Right atrium auricular region (tissue), 2 donors: ENCODE data around the gene SPRED2. TPM values are rescaled to one million over a fixed set of nuclear protein-coding genes. Genes with fewer than 3 reads are reported as not detected.

Experiments used
- DNase-seq: peaks from one replicate; pipeline ENCODE4 v3.0.0-alpha.2; 2019; ENCODE audit warnings: low spot score
- H3K27ac ChIP-seq, 2 donors: fragments of 200-600 bp; sonication (generic); 1 replicate in 1 of 2; 2 replicates in 1 of 2; pipeline ENCODE4 v1.5.1; 2016 to 2019
- H3K27me3 ChIP-seq, 2 donors: fragments of 200-600 bp; sonication (generic); one replicate each; pipeline versions ENCODE4 v1.5.1 to v1.6.0; 2017 to 2019
- H3K36me3 ChIP-seq: fragments of 200-600 bp; sonication (generic); one replicate; pipeline ENCODE4 v1.5.1; 2016
- H3K4me1 ChIP-seq, 2 donors: fragments of 200-600 bp; sonication (generic); one replicate each; pipeline versions ENCODE4 v1.5.1 to v1.6.0; 2017 to 2019
- H3K4me3 ChIP-seq, 2 donors: fragments of 200-600 bp; sonication (generic); 1 replicate in 1 of 2; 2 replicates in 1 of 2; pipeline ENCODE4 v1.5.1; 2017 to 2019; ENCODE audit warnings: mild to moderate bottlenecking in 1 of 2, moderate library complexity in 1 of 2
- H3K9me3 ChIP-seq, 2 donors: fragments of 200-600 bp; sonication (generic); one replicate each; pipeline ENCODE4 v1.5.1; 2019
- total RNA-seq, 2 donors: library from RNA; depleted of rRNA; stranded (reverse); fragments of >200 nt; gene quantifications; one replicate each; pipeline ENCODE4 v1.1.0, GENCODE V29; 2016
- TF ChIP-seq, protein P1 (sequence below), 2 donors: fragments of 200-600 bp; sonication (generic); IDR thresholded peaks; one replicate each; pipeline ENCODE4 v1.5.1; 2019; ENCODE audit warnings: antibody characterized with exemption in 2 of 2

Gene SPRED2
- total RNA-seq, 2 donors from 2014 or later = 14.7 to 17.3 TPM

DNA sequence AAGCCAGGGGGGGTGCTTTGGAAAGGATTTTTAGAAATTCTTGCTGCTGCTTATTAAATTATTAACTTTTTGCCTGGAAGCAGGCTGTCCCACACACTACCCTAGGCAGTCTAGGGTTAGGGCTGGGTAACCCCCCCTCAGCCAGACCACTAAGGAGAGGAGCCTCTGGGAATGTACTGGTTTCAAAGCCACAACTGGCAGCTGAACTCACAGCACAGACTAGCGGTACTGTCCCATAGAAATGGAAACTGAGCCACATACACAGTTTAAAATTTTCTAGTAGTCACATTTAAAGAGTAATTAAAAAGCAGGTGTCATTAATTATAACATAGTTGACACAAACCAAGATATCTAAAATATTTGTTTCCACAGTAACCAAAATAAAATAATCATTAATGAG lies 50.1 kb downstream of the SPRED2 start:
- peak overlapping the region in 1 of 2 donors; percentile 74 for H3K27ac ChIP-seq
- DNase-seq = no peak
- H3K4me3 ChIP-seq = no peak overlapping the region
- H3K27me3 ChIP-seq = no peaks in the 10 kb centered on the region
- no peaks in the 10 kb centered on the region for H3K9me3 ChIP-seq
- peaks cover 0 to 66% of the 10 kb centered on the region in 2 donors for H3K4me1 ChIP-seq
- TF ChIP-seq, protein P1, sequence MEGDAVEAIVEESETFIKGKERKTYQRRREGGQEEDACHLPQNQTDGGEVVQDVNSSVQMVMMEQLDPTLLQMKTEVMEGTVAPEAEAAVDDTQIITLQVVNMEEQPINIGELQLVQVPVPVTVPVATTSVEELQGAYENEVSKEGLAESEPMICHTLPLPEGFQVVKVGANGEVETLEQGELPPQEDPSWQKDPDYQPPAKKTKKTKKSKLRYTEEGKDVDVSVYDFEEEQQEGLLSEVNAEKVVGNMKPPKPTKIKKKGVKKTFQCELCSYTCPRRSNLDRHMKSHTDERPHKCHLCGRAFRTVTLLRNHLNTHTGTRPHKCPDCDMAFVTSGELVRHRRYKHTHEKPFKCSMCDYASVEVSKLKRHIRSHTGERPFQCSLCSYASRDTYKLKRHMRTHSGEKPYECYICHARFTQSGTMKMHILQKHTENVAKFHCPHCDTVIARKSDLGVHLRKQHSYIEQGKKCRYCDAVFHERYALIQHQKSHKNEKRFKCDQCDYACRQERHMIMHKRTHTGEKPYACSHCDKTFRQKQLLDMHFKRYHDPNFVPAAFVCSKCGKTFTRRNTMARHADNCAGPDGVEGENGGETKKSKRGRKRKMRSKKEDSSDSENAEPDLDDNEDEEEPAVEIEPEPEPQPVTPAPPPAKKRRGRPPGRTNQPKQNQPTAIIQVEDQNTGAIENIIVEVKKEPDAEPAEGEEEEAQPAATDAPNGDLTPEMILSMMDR (IDR thresholded peaks at IDR 0.05) = no peak
- no peaks in the 10 kb centered on the region for H3K36me3 ChIP-seq

DNA sequence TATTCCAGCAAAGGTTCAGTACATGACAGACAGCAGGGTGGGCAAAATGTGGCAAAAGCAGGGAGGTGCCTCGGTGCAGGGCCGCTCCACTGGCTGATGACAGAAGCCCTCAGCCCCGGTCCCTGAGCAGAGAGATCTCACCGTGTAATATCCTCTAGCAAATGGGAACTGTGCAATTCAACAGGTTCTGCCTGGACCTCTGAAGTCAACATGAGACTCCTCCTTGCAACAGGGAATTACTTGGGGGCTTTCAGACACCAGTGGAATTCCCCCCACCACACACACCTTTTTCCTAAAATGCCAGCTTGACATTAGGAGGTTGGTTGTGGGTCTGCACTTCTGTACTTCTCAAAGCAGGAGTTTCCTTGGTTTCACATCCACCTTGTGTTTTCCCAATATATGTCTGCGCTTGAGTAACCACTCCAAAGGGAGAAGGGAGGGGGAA lies 50.8 kb downstream of the SPRED2 start:
- peaks cover 0 to 61% of the 10 kb centered on the region in 2 donors for H3K4me1 ChIP-seq
- no peak overlapping the region for H3K27ac ChIP-seq
- no peak for DNase-seq
- TF ChIP-seq, protein P1 (IDR thresholded peaks at IDR 0.05) = no peak
- H3K4me3 ChIP-seq = no peak overlapping the region
- no peaks in the 10 kb centered on the region for H3K36me3 ChIP-seq
- no peaks in the 10 kb centered on the region for H3K27me3 ChIP-seq
- no peaks in the 10 kb centered on the region for H3K9me3 ChIP-seq

DNA sequence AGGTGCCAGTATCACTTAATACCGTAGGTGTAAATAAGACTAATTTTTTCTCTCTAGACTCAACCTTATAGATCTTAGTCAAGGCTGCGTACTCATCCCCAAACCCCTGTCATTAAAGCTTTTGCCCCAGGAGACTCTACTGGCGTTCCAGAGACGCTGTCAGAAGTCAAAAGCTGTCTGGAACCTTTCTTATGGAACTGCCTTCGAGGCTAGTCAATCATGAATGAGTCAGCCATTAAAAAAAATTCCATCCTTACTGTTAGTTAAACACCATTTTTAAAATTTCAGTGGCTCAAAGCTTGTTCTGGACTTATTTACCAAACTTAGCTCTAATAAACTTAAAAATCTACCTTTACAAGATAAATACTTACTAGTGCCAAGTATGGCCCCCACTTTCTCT lies 52.1 kb downstream of the SPRED2 start:
- TF ChIP-seq, protein P1 (IDR thresholded peaks at IDR 0.05) = no peak
- H3K4me3 ChIP-seq = no peak overlapping the region
- DNase-seq = no peak
- no peaks in the 10 kb centered on the region for H3K9me3 ChIP-seq
- no peak overlapping the region for H3K27ac ChIP-seq
- peaks cover 0 to 55% of the 10 kb centered on the region in 2 donors for H3K4me1 ChIP-seq
- H3K36me3 ChIP-seq = no peaks in the 10 kb centered on the region
- no peaks in the 10 kb centered on the region for H3K27me3 ChIP-seq

DNA sequence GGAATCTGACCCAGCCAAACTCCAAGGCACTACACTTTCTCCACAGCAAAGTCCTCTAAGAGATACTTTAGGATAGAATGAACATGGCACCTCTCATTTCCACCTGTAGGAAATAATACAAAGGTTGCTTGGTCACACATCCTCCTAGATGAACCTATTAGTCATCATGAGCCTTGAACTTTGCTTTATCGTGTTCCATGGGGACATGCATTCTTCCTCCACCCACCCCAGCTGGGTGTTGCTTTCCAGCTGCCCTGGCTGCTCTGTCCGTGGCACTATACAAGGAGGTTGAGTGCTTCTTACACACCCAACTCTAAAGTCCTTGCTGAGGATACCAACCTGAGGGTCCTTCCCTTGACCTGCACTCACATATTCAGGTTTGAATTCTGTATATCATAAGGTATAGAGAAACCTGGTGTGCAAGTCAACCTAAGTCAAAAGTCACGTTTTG lies 52.7 kb downstream of the SPRED2 start:
- DNase-seq = no peak
- TF ChIP-seq, protein P1 (IDR thresholded peaks at IDR 0.05) = no peak
- H3K36me3 ChIP-seq = no peaks in the 10 kb centered on the region
- H3K4me3 ChIP-seq = no peak overlapping the region
- H3K27ac ChIP-seq = no peak overlapping the region
- no peaks in the 10 kb centered on the region for H3K27me3 ChIP-seq
- H3K9me3 ChIP-seq = no peaks in the 10 kb centered on the region
- H3K4me1 ChIP-seq = peaks cover 0 to 53% of the 10 kb centered on the region in 2 donors

DNA sequence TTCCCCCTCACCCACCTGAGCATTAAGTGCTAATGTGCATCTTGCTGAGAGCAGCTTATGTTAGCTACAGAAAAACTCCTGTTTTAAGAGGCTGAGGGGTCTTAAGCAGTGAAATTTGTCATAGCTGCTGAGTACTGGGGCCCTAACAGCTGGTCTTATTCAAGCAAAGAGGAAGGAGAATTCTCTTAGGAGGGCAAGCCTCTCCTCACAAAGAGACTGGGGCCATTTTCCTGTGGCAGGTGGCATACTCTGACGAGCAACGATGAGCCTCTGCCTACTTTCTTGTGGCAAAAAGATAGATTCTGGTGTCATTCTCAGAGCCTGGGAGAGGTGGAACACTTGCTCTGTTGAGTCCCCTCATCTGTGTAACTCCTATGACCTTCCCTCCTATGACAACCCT lies 53.2 kb downstream of the SPRED2 start:
- TF ChIP-seq, protein P1 (IDR thresholded peaks at IDR 0.05) = no peak
- H3K36me3 ChIP-seq = no peaks in the 10 kb centered on the region
- H3K4me3 ChIP-seq = no peak overlapping the region
- no peaks in the 10 kb centered on the region for H3K9me3 ChIP-seq
- no peak for DNase-seq
- H3K27me3 ChIP-seq = no peaks in the 10 kb centered on the region
- H3K4me1 ChIP-seq = peaks cover 0 to 53% of the 10 kb centered on the region in 2 donors
- H3K27ac ChIP-seq = no peak overlapping the region

DNA sequence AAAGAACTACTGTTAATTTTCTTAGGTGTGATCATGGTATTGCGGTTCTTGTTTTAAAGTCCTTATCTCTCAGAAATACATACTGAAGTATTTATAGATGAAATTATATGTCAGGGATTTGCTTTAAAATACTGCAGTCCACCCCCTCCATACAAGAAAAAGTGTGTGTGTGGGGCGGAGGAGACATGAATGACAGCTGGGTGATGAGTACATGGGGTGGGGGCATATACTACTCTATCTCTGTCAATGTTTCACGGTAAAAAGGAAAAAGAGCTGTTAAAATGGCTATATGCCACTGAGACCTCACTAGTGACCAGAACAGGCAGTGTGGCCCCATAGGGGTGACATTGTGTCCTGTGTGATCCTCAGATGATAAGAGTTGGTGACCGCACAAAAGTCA lies 54.1 kb downstream of the SPRED2 start:
- Histone ChIP-seq H3K4me3 (no peak overlapping the region), H3K36me3 (no peaks in the 10 kb centered on the region), H3K27ac (no peak overlapping the region), H3K9me3 (no peaks in the 10 kb centered on the region), H3K27me3 (no peaks in the 10 kb centered on the region), H3K4me1 (peaks cover 0 to 46% of the 10 kb centered on the region in 2 donors)
- TF ChIP-seq, protein P1 (IDR thresholded peaks at IDR 0.05) = no peak
- no peak for DNase-seq
